Globus pallidus (tissue), 1 donor: Measurements from ENCODE around the gene ABCC11.

ENCODE experiments used
- DNase-seq: peaks from one replicate; pipeline ENCODE4 v3.0.0-alpha.2; 2015; ENCODE audit warnings: low spot score

ABCC11 gene

DNA sequence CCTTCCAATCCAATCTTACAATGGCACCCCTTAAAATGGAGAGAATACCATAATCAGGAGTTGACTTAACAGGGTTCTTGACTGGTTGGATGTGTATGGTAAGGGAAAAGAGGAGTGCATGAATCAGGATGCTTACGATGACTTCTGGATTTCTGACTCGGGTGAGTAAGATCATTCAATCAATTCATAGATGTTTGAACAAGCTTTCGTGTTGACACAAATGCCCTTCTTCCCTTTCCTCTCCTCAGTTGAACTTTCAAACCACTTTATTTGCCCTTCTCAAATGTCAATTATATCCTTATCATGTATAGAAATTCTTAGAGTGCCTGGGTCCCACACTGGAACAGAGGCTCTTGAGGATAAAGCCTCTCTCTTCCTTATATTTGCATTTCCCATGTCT is 117.4 kb downstream of the ABCC11 start:
- DNase-seq = no peak

DNA sequence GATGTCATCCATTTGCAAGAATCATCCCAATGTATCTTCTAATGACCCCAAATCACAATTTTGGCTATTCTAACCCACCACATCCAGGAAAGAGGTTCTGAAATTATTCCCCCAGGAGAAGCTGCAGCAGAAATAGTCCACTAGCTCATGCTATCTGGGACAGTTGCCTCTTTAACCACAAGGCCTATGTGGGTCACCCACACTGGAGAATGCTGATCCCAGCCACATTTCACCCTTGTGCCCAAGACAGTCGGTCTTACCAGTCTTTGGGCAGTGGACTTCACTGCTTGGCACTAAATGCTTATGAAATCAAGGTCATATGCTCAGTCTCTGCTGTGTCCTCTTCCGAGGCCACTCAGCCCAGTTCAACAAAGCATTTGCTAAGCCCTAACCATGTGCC is 118.6 kb downstream of the ABCC11 start:
- no peak for DNase-seq

DNA sequence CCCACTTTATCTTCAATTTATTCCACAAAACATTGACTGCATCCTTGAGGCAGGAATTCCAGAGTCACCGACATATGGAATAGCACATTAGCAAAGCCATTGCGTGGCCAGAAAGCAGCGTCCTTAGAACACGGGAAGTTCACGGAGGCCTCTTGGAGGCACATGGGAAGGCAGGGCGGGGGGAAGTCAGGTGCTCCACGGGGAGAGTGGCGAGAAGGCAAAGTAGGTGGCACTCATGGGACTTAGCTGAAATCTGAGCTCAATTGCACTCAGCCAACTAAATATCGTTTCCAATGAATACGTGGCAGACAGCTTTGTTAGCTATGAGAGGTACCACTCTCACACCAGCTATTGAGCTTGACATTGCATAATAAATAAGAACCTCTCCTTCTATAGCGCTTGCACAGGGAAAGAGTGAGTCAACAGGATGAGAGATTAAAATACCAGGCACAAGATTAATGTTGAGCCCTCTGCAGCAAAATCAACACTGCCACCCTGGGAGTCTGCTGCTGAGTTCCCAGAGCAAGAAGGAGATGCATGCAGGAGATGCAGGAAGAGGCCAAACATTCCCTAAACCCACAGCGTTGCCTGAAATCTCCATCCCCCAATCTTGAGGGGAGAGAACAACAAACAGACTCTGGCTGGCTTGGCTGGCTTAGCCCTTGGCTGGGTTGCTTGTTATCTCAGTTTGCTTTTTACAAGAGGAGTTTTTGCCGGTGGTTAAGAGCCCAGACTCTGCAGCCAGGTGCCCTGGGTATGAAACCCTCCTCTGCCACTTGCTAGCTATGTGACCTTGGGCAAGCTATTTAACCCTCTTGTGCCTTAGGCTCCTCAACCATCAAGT is 120.3 kb downstream of the ABCC11 start:
- no peak for DNase-seq

DNA sequence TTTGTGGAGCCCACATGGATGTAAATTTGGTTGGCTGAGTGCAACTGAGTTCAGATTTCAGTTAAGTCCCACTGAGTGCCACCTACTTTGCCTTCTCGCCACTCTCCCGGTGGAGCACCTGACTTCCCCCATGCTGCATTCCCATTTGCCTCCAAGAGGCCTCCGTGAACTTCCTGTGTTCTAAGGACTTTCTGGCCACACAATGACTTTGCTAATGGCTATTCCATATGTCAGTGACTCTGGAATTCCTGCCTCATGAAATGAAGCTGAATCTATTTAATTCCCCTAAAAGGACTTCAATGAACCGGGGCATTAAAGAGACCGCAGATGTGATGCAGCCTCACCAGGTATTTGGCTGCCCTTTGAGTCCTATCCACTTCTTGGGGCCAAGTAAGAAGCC is 121.5 kb downstream of the ABCC11 start:
- DNase-seq = no peak

DNA sequence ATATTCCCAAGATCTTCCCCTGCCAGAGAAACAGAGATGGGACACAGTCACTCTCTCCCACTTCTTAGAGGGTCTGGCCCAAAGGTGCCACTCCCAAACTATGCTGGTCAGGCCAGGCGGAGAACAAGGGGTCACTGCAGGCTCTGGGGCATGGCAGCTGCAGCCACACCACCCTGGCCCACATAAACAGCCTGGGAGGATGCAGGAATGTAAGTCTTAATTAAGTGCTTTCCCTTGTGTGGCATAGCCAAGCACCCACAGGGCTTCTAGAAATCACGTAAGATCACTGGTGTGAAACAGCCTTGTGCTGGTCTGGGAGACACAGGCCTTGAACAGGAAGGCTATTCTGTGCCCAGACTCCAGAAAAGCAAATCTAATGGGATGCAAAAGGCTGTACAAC is 123.1 kb downstream of the ABCC11 start:
- no peak for DNase-seq

DNA sequence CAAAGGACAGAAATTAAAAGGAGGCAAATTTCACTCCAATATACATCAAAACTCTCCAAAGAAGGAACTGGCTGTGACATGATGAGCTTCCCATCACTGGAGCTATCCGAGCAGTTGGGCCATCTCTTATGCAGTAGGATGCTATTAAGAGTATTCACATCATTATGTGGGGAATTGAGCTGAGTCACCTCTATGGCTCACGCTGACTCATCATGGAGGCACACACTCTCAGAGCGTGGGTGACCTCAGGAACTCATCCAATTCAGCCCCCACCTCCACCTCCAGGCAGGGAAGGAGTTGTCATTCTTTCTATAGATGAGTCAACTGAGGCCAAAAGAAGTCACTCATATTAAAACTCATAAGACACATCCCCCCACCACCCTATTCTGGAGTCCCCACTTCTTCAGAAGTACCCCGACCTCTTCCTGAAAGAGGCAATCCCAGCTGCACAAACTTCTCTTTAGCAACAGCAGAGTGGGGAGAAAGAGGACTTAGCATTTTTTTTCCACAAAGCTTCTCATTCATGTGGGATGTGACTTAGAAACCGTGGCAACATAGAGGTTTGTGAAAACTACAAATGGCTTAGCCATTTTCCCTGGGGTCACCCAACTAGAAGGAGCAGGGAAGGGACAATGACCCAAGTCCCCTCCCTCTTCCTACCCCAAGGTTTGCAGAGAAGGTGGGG is 124.1 kb downstream of the ABCC11 start:
- DNase-seq = no peak

DNA sequence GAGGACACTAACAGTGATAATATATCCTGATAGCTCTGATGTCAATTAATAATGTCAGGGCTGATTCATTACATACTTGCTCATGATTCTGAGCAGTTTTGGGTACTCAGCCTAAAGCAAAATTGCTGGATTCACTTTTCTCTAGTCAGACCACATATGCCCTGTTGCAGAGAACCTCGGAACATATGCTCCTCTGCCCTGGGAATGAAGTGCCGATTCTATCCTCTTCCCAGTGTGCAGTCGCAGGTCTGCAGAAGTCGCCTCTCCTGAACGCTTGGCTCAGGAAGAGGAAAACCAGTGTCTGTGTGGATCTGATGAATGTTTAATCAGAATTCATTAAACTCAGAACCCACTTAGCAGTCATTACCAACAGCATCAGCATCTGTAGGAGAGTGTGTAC is 126.1 kb downstream of the ABCC11 start:
- no peak for DNase-seq

DNA sequence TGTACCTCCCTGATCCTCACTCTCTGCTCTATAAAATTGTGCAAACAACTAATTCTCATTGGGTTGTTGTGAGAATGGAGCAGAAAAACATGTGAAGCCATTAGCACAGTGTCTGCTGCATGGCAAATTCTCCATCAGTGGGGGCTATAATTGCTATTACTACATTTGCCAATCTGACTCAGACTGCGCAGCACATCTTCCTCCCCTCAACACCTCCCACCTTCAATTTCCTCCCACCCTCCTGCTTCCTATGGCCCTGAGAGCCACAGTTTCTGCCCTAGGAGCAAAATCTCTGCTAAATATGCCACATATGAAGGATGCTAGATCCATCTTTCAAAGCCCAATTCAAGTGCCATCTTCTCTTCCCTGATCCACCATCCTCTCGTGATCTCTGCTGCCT is 128.5 kb downstream of the ABCC11 start:
- DNase-seq = no peak

DNA sequence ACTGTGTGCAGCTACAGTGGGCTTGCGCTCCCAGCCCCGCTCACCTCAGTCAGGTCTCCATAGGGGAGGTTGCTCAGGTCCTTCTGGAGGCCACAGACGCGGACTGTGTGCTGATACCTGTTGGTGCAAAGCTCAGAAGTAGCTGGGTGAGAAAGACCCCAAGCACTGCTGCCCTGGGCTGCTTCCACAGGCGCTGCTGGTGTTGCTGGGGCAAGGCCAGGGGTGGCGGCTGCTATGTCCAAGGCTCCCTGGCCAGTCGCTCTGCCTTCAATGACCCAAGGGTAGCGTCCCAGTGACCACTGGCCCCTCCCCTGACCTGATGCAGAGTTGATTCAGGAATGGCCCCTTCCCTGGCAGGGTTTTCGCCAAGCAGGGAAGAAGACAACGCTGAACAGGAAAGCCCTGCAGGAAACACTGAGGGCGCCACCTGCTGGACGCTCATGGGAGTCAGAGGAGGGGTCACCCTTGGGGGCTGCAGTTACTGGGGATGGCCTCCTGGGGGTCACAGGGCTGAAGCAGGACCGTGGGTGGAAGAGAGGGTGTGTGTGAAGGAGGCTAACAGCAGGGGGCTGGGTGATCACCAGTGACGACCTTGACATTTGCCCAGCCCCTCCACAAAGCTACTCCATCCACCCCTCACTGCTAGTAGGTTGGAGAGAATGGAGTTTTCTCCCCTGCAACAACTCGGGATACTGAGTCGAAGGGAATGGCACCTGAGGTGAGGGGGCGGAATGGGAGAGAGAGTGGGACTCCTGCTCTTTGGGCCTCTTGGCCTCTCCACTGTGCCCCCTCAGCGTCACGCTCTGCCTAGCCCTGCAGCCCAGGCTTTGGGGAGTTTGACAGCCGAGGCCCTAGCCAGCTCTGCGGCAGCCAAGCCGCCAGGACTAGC is 129.9 kb downstream of the ABCC11 start:
- DNase-seq = peak; percentile 26
